RKO (cell line): ENCODE results near the gene TRPM4.
"Not testable (repeated sequence)": the region's sequence is repeated elsewhere in the genome, so short reads cannot be mapped to it uniquely, and the experiment has no call there.

ENCODE experiments used
- DNase-seq: peaks from one replicate; pipeline ENCODE4 v3.0.0-alpha.2; 2016; ENCODE audit warnings: low spot score

TRPM4 gene

GRCh38 chr19:49190781-49191180, 33.2 kb downstream of the TRPM4 start:
- DNase-seq = no peak

- DNase-seq = no peak
Observed at GRCh38 chr19:49193822-49194394, 36.3 kb downstream of the TRPM4 start.

DNA sequence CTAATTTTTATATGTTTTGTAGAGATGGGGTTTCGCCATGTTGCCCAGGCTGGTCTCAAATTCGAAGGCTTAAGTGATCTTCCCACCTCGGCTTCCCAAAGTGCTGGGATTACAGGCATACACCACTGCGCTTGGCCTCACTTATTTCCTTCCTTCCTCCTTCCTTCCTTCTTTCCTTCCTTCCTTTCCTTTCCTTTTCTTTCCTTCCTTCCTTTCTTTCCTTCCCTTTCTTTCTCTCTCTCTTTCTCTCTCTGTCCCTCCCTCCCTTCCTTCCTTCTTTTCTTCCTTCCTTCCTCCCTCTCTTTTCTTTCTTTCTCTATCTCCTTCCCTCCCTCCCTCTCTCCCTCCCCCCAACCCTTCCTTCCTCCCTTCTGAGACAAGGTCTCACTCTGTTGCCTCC, 36.8 kb downstream of the TRPM4 start:
- DNase-seq = no peak

DNA sequence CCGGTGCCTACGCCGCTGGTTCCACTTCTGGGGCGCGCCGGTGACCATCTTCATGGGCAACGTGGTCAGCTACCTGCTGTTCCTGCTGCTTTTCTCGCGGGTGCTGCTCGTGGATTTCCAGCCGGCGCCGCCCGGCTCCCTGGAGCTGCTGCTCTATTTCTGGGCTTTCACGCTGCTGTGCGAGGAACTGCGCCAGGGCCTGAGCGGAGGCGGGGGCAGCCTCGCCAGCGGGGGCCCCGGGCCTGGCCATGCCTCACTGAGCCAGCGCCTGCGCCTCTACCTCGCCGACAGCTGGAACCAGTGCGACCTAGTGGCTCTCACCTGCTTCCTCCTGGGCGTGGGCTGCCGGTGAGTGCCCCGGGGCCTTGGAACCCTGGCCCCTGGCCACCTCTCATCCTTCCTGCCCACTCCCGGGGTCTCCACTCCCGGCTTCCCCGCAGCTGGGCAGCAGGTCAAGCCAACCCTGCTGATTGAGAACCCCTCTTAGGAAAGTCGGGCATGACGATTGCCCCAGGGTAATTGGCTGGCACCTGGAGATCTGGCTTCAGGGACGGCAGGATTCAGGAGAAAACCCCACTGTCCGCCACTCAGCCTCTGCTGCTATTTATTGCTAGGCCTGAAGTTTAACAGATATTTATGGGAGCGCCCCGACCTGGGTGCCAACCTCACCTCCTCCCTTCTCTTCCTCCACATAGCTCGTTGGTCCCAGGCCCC, 39.1 kb downstream of the TRPM4 start:
- DNase-seq = no peak

DNA sequence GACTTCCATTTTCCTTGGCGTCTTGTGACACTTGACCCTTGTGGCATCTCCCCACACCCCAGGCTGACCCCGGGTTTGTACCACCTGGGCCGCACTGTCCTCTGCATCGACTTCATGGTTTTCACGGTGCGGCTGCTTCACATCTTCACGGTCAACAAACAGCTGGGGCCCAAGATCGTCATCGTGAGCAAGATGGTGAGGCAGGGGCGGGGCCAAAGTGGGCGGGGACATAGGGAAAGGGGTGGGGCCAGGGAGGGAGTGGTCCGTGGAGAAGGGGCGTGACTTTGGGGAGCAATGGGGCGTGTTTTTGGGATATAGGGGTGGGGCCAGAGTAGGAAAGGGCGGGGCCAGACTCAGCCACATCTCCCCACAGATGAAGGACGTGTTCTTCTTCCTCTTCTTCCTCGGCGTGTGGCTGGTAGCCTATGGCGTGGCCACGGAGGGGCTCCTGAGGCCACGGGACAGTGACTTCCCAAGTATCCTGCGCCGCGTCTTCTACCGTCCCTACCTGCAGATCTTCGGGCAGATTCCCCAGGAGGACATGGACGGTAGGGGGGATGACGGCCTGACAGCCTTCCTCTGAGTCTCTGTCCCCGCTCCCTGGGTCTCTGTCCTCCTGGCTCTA, 42.8 kb downstream of the TRPM4 start:
- no peak for DNase-seq

DNA sequence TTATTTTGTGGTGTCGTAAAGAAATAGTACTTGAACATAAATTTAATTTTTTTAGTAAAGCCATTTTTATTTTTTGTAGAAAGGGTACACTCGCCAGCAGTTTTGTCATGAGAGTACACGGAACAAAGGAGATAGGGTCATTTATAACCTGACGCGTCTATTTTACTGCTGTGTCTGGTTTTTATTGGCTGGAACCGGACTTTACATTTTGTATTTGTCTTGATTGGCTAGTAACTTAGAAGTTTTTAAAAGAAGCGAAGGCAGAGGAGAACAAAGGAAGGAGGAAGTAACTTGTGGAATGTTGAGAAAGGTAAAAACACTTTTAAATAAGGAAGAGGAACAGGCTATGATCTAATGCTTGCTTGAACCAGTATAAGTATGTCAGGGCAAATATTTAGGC, 43.5 kb downstream of the TRPM4 start:
- DNase-seq = no peak

DNA sequence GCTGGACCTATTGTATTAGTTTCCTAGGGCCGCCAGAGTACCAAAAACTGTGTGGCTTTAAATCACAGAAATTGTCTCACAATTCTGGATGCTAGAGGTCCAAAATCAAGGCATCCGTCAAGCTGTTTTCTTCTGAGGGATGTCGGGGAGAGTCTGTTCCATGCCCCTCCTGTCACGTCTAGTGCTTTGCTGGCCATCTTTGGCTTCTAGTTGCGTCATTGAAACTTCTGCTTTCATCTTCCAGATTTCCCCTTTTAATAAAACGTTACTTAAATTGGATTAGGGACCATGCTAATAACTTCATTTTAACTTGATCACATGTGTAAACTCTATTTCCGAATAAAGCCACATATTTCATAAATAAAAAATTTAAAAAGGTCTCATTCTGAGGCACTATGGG, 47.5 kb downstream of the TRPM4 start:
- no peak for DNase-seq

DNA sequence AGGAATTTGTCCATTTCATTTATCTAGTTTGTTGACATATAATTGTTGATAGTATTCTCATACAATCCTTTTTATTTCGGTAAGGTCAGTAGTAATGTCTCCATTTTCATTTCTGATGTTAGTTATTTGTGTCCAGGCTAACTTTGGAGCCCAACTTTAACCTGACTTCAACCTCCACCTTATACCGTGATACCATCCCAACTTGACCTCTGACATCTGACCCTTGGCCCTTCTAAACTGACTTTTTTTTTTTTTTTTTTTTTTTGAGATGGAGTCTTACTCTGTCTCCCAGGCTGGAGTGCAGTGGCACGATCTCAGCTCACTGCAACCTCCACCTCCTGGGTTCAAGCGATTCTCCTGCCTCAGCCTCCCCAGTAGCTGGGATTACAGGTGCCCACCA, 51.9 kb downstream of the TRPM4 start:
- not testable (repeated sequence) for DNase-seq

- DNase-seq = no peak
Observed at GRCh38 chr19:49210108-49210900, 52.7 kb downstream of the TRPM4 start.

GRCh38 chr19:49210901-49211451, 53.4 kb downstream of the TRPM4 start:
- no peak for DNase-seq

- no peak for DNase-seq
Observed at GRCh38 chr19:49212016-49212701, 54.6 kb downstream of the TRPM4 start.

- no peak for DNase-seq
Observed at GRCh38 chr19:49213791-49214190, 56.2 kb downstream of the TRPM4 start.

DNA sequence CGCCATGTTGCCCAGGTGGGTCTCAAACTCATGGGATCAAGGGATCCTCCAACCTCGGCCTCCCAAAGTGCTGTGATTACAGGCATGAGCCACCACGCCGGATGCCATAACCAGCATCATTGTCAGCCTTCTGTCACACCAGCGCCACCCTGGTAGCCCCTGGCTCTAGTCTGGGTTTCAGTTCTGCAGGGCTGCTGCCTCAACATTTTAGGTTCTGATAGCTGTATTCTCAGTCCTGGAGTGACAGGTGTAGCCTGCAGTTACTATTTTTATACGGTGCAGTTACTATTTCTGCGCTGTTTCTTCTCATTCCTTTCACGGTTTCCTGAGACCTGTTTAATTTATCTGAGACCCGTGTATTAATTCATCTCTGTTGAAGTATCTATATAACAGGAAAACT, 57.1 kb downstream of the TRPM4 start:
- no peak for DNase-seq

DNA sequence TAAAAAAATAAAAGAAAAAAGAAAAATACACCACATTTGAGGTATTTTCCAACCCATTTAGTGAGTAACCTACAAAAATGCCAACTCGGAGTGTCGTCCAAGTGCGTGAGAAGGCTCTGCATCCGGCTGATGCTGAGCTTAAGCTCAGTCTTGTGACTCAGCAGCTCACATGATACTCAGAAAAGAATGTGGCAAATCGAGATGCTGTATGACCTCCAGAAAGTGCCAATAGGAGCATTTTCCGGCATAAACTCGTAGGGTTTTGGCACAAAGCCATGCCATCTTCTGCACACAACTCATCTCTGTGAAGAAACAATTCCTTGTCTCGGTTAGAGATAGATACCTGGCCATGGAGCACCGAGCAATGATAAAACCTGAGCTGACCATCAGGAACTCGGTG, 58.5 kb downstream of the TRPM4 start:
- DNase-seq = peak; percentile 71

GRCh38 chr19:49217382-49217781, 59.8 kb downstream of the TRPM4 start:
- no peak for DNase-seq

GRCh38 chr19:49222011-49222410, 64.4 kb downstream of the TRPM4 start:
- DNase-seq = no peak

GRCh38 chr19:49222528-49222927, 64.9 kb downstream of the TRPM4 start:
- DNase-seq = no peak

GRCh38 chr19:49223472-49223871, 65.9 kb downstream of the TRPM4 start:
- DNase-seq = no peak

- not testable (repeated sequence) for DNase-seq
Observed at GRCh38 chr19:49224441-49224840, 66.8 kb downstream of the TRPM4 start.

- DNase-seq = peak; percentile 87
Observed at GRCh38 chr19:49224879-49225278, 67.3 kb downstream of the TRPM4 start.

- no peak for DNase-seq
Observed at GRCh38 chr19:49229416-49229815, 71.8 kb downstream of the TRPM4 start.

GRCh38 chr19:49231389-49231788, 73.8 kb downstream of the TRPM4 start:
- DNase-seq = no peak
